Duodenal mucosa (tissue), 2 donors: Measurements from ENCODE around the gene UQCRC2.
"Not testable (repeated sequence)": the region's sequence is repeated elsewhere in the genome, so short reads cannot be mapped to it uniquely, and the experiment has no call there.

Experiments
- H3K27ac ChIP-seq: one replicate; pipeline ENCODE4 v1.7.0; 2013; ENCODE audit warnings: low read depth, low read length
- H3K27me3 ChIP-seq, 2 donors: one replicate each; pipeline ENCODE4 v1.7.0; 2013; ENCODE audit warnings: low read length in 2 of 2, control low read depth in 1 of 2; ENCODE audit not compliant: insufficient read depth in 2 of 2, control insufficient read depth in 1 of 2
- H3K36me3 ChIP-seq, 2 donors: one replicate each; pipeline ENCODE4 v1.7.0; 2013; ENCODE audit warnings: low read length in 2 of 2, control low read depth in 1 of 2; ENCODE audit not compliant: insufficient read depth in 2 of 2, control insufficient read depth in 1 of 2
- H3K4me1 ChIP-seq, 2 donors: one replicate each; pipeline ENCODE4 v1.7.0; 2013; ENCODE audit warnings: low read length in 2 of 2, control low read depth in 1 of 2; ENCODE audit not compliant: insufficient read depth in 2 of 2, control insufficient read depth in 1 of 2
- H3K4me3 ChIP-seq, 2 donors: one replicate each; pipeline ENCODE4 v1.7.0; 2013; ENCODE audit warnings: low read length in 2 of 2, low read depth in 1 of 2
- H3K9ac ChIP-seq, 2 donors: one replicate each; pipeline ENCODE4 v1.7.0; 2013; ENCODE audit warnings: low read length in 2 of 2, low read depth in 1 of 2
- H3K9me3 ChIP-seq, 2 donors: one replicate each; pipeline ENCODE4 v1.7.0; 2013; ENCODE audit warnings: low read length in 2 of 2, control low read depth in 1 of 2; ENCODE audit not compliant: control insufficient read depth in 1 of 2

UQCRC2 gene

DNA sequence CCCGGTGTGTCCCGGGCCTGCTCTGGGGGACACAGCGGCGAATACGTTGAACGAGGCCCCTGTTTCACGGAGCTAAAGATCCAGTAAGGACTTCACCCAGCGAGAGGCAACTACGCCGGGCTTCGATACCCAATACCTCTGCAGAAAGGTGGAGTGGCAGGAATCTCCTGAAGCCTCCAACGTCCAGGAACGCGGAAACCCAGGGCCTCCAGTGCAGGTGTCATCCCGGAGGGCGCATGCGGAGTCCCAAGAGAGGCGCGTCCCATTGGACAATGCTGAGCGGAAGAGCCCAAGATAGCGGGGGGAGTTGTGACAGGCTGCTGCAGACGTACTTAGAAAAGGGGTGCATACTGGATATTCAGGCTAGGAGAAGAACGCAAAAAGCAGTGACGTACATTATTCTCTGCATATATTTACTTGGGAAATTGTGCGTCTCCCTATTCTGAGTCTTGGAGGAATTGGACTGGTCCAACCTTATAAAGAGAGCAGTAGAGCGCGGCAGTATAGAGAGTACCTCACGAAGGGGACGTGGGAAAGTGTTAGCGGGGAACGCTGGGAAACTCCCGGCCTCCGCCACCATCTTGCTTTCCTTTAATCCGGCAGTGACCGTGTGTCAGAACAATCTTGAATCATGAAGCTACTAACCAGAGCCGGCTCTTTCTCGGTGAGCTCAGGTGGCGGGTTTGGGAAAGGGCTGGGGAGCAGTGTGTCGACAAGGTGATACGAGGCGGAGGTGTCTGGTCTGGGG is at the start of gene UQCRC2:
TSS of gene UQCRC2 (plus strand) at position 569 of the 748 bp plus-strand sequence. CDS start at position 632, 63 bp downstream.
- H3K4me3 ChIP-seq = peak within 1 kb of the TSS; percentile 93 to 94
- H3K4me1 ChIP-seq = peaks cover 25 to 42% of the 10 kb centered on the region in 2 donors
- no peaks in the 10 kb centered on the region for H3K9me3 ChIP-seq
- H3K27ac ChIP-seq = peak within 1 kb of the TSS; percentile 88
- H3K36me3 ChIP-seq = peaks cover 8 to 21% of the 10 kb centered on the region in 2 donors
- H3K9ac ChIP-seq = peak within 1 kb of the TSS; percentile 97 to 100
- no peaks in the 10 kb centered on the region for H3K27me3 ChIP-seq

DNA sequence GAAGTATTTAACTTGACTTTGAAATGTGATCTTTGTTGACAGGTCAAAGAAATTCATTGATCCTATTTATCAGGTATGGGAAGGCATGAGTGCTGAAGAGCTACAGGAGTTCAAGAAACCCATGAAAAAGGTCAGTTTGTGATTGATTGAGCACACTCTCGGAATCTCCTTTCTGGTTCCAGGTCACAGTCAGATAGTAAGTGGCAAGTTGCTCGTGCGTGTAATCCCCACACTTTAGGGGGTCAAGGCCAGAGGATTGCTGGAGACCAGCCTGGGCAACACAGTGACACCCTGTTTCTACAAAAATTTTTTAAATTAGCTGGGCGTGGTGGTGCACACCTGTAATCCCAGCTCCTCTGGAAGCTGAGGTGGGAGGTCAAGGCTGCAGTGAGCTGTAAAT is 20.5 kb upstream of the UQCRC2 start:
- not testable (repeated sequence) for H3K9ac ChIP-seq, H3K4me3 ChIP-seq, H3K9me3 ChIP-seq, H3K27ac ChIP-seq, H3K36me3 ChIP-seq, H3K27me3 ChIP-seq, H3K4me1 ChIP-seq

DNA sequence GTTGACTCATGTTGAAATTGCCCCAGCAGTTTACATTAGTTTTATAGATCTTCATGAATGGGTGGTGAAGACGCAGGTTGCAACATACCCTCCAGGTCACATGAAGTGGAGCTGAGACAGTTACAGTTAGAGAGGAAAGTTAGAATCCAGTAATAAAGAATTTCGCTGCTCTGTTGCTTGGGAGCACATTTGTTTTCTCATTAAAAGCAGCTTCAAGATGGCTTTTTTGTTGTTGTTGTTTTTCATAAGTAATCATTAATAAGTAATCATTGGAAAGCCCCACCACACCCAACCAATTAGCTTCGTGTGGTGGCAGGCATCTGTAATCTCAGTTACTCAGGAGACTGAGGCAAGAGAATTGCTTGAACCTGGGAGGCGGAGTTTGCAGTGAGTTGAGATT is 19.8 kb upstream of the UQCRC2 start:
- H3K9me3 ChIP-seq, H3K36me3 ChIP-seq, H3K4me1 ChIP-seq, H3K4me3 ChIP-seq, H3K27me3 ChIP-seq, H3K27ac ChIP-seq, H3K9ac ChIP-seq: not testable (repeated sequence)

DNA sequence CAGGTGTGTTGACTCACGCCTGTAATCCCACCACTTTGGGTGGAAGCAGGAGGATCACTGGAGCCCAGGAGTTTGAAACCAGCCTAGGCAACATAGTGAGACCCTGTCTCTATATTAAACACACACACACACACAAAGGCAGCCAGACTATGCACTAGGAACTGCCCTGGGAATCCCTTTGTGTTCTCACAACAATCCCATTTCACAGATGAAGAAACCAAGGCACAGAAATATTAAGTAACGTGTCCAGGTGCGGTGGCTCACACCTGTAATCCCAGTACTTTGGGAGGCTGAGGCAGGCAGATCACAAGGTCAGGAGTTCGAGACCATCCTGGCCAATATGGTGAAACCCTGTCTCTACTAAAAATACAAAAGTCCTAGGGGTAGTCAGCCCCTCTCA is 19.4 kb upstream of the UQCRC2 start:
- not testable (repeated sequence) for H3K36me3 ChIP-seq, H3K27ac ChIP-seq, H3K27me3 ChIP-seq, H3K4me1 ChIP-seq, H3K4me3 ChIP-seq, H3K9me3 ChIP-seq, H3K9ac ChIP-seq

DNA sequence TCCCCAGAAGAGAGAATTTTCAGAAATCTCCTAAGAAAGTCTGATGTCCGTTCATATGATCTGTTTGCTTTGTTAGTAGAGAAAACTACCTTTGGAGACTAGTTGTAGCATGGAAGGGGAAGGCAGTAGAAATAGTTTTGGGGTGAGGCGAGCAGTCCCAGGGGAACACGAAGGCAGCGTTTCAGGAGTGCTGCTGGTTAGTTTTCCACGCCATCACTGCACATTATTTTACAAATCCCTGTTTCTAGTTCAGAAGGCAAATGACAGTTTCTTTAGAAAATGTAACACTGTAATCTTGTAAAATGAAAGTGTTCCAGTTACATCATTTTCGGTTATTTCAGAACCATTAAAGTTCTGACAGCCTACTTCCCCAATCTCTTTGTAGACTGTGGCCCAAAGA is 16.9 kb upstream of the UQCRC2 start:
- not testable (repeated sequence) for H3K4me3 ChIP-seq, H3K27me3 ChIP-seq, H3K9me3 ChIP-seq, H3K9ac ChIP-seq, H3K4me1 ChIP-seq, H3K36me3 ChIP-seq, H3K27ac ChIP-seq

DNA sequence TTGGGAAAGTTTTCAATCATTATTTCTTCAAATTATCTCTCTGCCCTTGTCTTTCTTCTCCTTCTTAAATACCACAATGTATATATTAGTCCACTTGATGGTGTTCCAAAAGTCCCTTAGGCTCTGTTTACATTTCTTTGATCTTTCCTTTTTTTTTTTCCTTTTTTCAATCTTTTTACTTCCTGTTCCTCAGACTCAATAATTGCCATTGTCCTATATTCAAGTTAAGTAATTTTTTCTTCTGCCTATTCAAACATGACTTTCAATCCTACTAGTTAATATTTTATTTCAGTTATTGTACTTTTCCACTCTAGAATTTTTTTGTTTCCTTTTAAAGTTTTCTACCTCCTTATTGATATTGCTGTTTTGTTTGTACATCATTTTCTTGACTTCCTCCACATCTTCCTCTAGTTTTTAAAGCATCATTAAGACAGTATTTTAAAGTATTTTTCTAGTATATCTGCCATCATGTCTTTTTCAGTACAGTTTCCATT is 15.8 kb upstream of the UQCRC2 start:
- Histone ChIP-seq H3K27ac (no peak overlapping the region), H3K4me3 (no peak overlapping the region), H3K27me3 (no peaks in the 10 kb centered on the region), H3K9ac (no peak overlapping the region), H3K36me3 (no peaks in the 10 kb centered on the region), H3K9me3 (no peaks in the 10 kb centered on the region), H3K4me1 (peaks cover 0 to 8% of the 10 kb centered on the region in 2 donors)

DNA sequence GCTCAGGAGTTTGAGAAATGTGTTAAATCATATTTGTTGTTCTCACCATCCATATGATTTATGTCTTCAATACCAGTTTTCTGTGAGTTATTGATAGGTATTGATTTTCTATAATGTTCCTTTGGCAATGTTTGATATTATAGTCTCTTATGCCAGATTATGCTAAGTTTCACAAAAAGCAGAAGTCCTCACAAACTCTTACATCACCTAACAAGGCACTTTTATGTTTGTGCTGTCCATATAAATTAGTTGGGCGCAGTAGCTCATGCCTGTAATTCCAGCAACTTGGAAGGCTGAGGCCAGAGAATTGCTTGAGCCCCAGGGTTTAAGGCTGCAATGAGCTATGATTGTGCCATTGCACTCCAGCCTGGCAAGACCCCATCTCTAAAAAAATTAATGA is 12.6 kb upstream of the UQCRC2 start:
- Histone ChIP-seq H3K4me3 (no peak overlapping the region), H3K4me1 (peaks cover 0 to 8% of the 10 kb centered on the region in 2 donors), H3K36me3 (no peaks in the 10 kb centered on the region), H3K9ac (no peak overlapping the region), H3K27me3 (no peaks in the 10 kb centered on the region), H3K27ac (no peak overlapping the region), H3K9me3 (no peaks in the 10 kb centered on the region)

DNA sequence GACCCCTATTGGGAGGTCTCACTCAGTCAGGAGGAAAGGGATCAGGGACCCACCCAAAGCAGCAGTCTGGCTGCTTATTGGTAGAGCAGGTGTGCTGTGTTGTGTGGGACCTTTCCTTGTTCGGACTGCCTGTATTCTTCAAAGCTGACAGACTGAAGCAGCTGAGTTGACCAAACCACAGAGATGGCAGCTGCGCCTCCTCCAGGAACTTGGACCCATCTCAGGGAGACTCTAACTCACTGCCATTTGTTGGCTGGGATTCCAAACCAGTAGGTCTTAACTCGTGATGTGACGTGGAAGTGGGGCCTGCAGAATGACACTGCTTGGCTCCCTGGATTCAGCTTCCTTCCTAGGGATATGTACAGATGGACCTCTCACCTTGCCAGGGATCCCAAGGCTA is 9.6 kb upstream of the UQCRC2 start:
- no peak overlapping the region for H3K27ac ChIP-seq
- no peaks in the 10 kb centered on the region for H3K36me3 ChIP-seq
- H3K27me3 ChIP-seq = no peaks in the 10 kb centered on the region
- peaks cover 5 to 9% of the 10 kb centered on the region in 2 donors for H3K4me1 ChIP-seq
- no peak overlapping the region for H3K4me3 ChIP-seq
- H3K9me3 ChIP-seq = no peaks in the 10 kb centered on the region
- no peak overlapping the region for H3K9ac ChIP-seq

DNA sequence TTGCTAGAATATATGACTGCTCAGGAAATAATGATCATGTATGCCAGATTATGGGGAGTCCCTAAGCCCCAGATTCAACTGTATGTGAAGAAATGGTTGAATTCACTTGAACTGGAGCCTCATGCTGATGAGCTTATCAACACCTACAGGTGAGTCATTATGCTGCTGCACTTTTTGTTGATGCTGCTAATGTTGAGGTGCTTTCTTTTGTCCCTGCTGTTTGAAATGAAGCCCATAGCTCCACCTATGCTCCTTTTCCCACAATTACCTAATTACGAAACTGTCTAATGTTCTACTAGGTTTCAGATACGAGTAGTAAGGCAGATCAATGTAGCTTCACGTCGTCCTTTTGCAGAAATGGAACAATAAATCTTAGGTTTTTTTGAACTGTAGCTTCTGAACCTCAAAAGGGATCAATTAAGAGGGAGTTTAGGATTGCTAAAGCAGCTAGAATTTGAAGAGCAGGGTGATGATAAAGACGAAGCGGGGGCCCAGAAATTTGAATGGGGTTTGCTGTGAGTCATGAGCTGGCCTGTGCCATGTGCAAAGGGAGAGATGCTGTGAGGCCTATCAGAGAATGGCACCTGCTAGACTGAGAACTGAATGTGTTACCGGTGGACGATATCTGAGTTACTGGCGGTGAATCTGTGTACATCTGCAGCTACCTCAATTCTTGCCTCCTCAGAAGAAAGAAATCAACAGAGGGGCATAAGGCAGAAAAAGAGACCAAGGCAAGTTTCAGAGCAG is 6.1 kb upstream of the UQCRC2 start:
- H3K4me1 ChIP-seq = peaks cover 27 to 28% of the 10 kb centered on the region in 2 donors
- H3K27me3 ChIP-seq = no peaks in the 10 kb centered on the region
- no peak overlapping the region for H3K4me3 ChIP-seq
- H3K9me3 ChIP-seq = no peaks in the 10 kb centered on the region
- H3K27ac ChIP-seq = no peak overlapping the region
- no peaks in the 10 kb centered on the region for H3K36me3 ChIP-seq
- H3K9ac ChIP-seq = no peak overlapping the region

DNA sequence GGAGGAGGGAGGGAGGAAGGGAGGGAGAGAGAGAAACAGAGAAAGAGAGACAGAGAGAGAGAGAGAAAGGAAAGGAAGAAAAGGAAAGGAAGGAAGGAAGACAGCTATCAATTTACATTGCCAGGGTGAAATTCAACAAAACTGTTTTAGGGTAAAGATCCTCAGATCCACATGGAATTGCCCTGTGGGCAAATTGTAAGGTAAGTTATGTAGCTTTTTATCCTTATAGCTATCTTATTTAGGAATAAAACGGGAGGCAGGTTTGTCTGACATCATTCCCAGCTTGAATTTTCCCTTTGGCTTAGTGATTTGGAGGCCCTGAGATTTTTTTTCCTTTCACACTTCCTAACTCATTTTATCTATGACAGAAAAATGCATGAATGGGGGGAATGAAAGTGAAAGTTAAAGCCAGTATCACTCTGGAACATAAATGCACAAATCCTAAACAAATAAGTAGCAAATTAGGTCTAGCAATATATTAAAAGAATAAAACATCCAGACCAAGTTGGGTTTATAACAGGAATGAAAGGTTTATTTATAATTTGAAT is 3.4 kb upstream of the UQCRC2 start:
- H3K27ac ChIP-seq = no peak overlapping the region

More for the DNA sequence above, 3.4 kb upstream of the UQCRC2 start:
- no peak overlapping the region for H3K9ac ChIP-seq
- H3K27me3 ChIP-seq = no peaks in the 10 kb centered on the region
- peaks cover 34 to 39% of the 10 kb centered on the region in 2 donors for H3K4me1 ChIP-seq
- H3K4me3 ChIP-seq = no peak overlapping the region
- no peaks in the 10 kb centered on the region for H3K9me3 ChIP-seq
- H3K36me3 ChIP-seq = no peaks in the 10 kb centered on the region
